GM12878 (cell line): Measurements from ENCODE around the gene AGBL4. TPM values are rescaled to one million over a fixed set of nuclear protein-coding genes. Genes with fewer than 3 reads are reported as not detected.

Source experiments
- ATAC-seq: fragments of 200-7000 bp; cut with Tn5 transposase; 3 replicates; pipeline ENCODE4 v1.9.1; 2020; ENCODE audit warnings: mild to moderate bottlenecking, moderate library complexity
- BruUV-seq: library from RNA; stranded (reverse); fragments of 400-500 nt; replicated peaks from 2 replicates; lab custom pipeline; 2021; lab: Mats Ljungman, UMichigan
- CTCF ChIA-PET: fragments of 300-600 bp; sonication (Branson Sonifier 250); formaldehyde crosslinking; extraction: SDS; loops from one replicate; lab custom pipeline; 2021; ENCODE audit warnings: inconsistent platforms; lab: Yijun Ruan, JAX
- POLR2A ChIA-PET: fragments of 350-600 bp; formaldehyde crosslinking; extraction: SDS; loops from one replicate; lab custom pipeline; 2021; ENCODE audit warnings: inconsistent platforms; lab: Charles Lee
- RAD21 ChIA-PET: fragments of 300-600 bp; sonication (Branson Sonifier 250); formaldehyde crosslinking; loops from one replicate; lab custom pipeline; 2023; ENCODE audit warnings: antibody characterized with exemption; ENCODE audit not compliant: unreplicated experiment; lab: Charles Lee
- SMC1A ChIA-PET: fragments of 300-600 bp; sonication (Branson Sonifier 250); formaldehyde crosslinking; loops from one replicate; lab custom pipeline; 2023; ENCODE audit not compliant: unreplicated experiment, uncharacterized antibody; lab: Charles Lee
- DNase-seq: peaks from one replicate; pipeline ENCODE4 v3.0.0-alpha.2; 2011; ENCODE audit warnings: low read depth, low spot score
- FAIRE-seq: peaks from 3 replicates; lab custom pipeline; 2011; peaks lifted over from hg19 to GRCh38; lab: Jason Lieb, UNC
- H2AFZ ChIP-seq: 2 replicates; pipeline ENCODE4 v1.6.0; 2011; ENCODE audit warnings: low read depth, low read length, control low read depth; ENCODE audit not compliant: control insufficient read depth
- H3K27ac ChIP-seq: 2 replicates; pipeline ENCODE4 v1.5.1; 2011; ENCODE audit warnings: control low read depth; ENCODE audit not compliant: control insufficient read depth, insufficient read depth
- H3K27me3 ChIP-seq, 2 experiments: replicated peaks in 1 of 2; 2 replicates each; pipeline versions ENCODE4 v1.6.0 to v1.6.1; 2011; ENCODE audit warnings: low read length in 1 of 2; ENCODE audit not compliant: control insufficient read depth in 2 of 2, insufficient read depth in 2 of 2
- H3K36me3 ChIP-seq, 2 experiments: 2 replicates each; pipeline ENCODE4 v1.5.1; 2011; ENCODE audit warnings: low read length in 1 of 2; ENCODE audit not compliant: control insufficient read depth in 2 of 2, insufficient read depth in 2 of 2
- H3K4me1 ChIP-seq: 2 replicates; pipeline ENCODE4 v1.6.1; 2011; ENCODE audit warnings: mild to moderate bottlenecking, low read length, moderate library complexity, mixed read lengths; ENCODE audit not compliant: control insufficient read depth, insufficient read depth
- H3K4me2 ChIP-seq: 2 replicates; pipeline ENCODE4 v1.6.0; 2011; ENCODE audit warnings: control low read depth; ENCODE audit not compliant: control insufficient read depth, insufficient read depth
- H3K4me3 ChIP-seq: fragments of 200-600 bp; sonication (generic); 2 replicates; pipeline ENCODE4 v1.5.1; 2016
- H3K79me2 ChIP-seq: 2 replicates; pipeline ENCODE4 v1.6.0; 2011; ENCODE audit warnings: low read length; ENCODE audit not compliant: control insufficient read depth, insufficient read depth
- H3K9ac ChIP-seq: 2 replicates; pipeline ENCODE4 v1.8.0; 2011; ENCODE audit warnings: low read length, control low read depth, mixed read lengths; ENCODE audit not compliant: control insufficient read depth, insufficient read depth
- H3K9me3 ChIP-seq: replicated peaks from 3 replicates; pipeline ENCODE4 v1.5.1; 2011; ENCODE audit warnings: mild to moderate bottlenecking, low read length; ENCODE audit not compliant: control insufficient read depth, insufficient read depth
- H4K20me1 ChIP-seq: 2 replicates; pipeline ENCODE4 v1.6.0; 2011; ENCODE audit not compliant: control insufficient read depth, insufficient read depth
- ATF2 ChIP-seq: IDR thresholded peaks from 2 replicates; pipeline ENCODE4 v1.6.1; 2012; ENCODE audit warnings: low read length, inconsistent platforms
- BMI1 ChIP-seq: fragments of 450-650 bp; IDR thresholded peaks from 2 replicates; pipeline ENCODE4 v1.6.1; 2016; ENCODE audit warnings: mild to moderate bottlenecking, moderate library complexity, borderline replicate concordance
- E2F4 ChIP-seq: IDR thresholded peaks from 2 replicates; pipeline ENCODE4 v1.6.1; 2012; ENCODE audit warnings: low read depth, low read length, improper control_type of control experiment
- E4F1 ChIP-seq: fragments of 450-650 bp; IDR thresholded peaks from 2 replicates; pipeline ENCODE4 v1.6.1; 2018; ENCODE audit warnings: borderline replicate concordance, mild to moderate bottlenecking; ENCODE audit not compliant: partially characterized antibody
- MXI1 ChIP-seq: fragments of 150-350 bp; IDR thresholded peaks from 2 replicates; pipeline ENCODE4 v1.6.1; 2011; ENCODE audit warnings: low read depth, mild to moderate bottlenecking, inconsistent platforms, low read length, improper control_type of control experiment
- NFXL1 ChIP-seq: fragments of 450-650 bp; IDR thresholded peaks from 2 replicates; pipeline ENCODE4 v1.6.1; 2017; ENCODE audit warnings: antibody characterized with exemption, mild to moderate bottlenecking, borderline replicate concordance
- NR2F1 ChIP-seq: fragments of 450-650 bp; conservative IDR thresholded peaks from 2 replicates; pipeline ENCODE4 v1.6.1; 2017; ENCODE audit warnings: mild to moderate bottlenecking
- PRDM15 ChIP-seq: fragments of 450-650 bp; formaldehyde crosslinking; IDR thresholded peaks from 2 replicates; pipeline ENCODE4 v1.4.0; 2020; ENCODE audit warnings: mild to moderate bottlenecking, moderate library complexity
- RAD21 ChIP-seq: IDR thresholded peaks from 2 replicates; pipeline ENCODE4 v1.6.1; 2011; ENCODE audit warnings: mild to moderate bottlenecking, low read depth, low read length, moderate library complexity; ENCODE audit not compliant: insufficient read depth
- SMAD5 ChIP-seq: IDR thresholded peaks from 2 replicates; pipeline ENCODE4 v1.6.1; 2016; ENCODE audit warnings: antibody characterized with exemption, low read depth
- SMC3 ChIP-seq: IDR thresholded peaks from 2 replicates; pipeline ENCODE4 v1.6.1; 2011; ENCODE audit warnings: low read length, improper control_type of control experiment, borderline replicate concordance
- TCF12 ChIP-seq: IDR thresholded peaks from 2 replicates; pipeline ENCODE4 v1.6.1; 2011; ENCODE audit warnings: low read depth, mild to moderate bottlenecking, low read length
- ZNF24 ChIP-seq: fragments of 450-650 bp; IDR thresholded peaks from 2 replicates; pipeline ENCODE4 v1.6.1; 2017; ENCODE audit warnings: antibody characterized with exemption, mild to moderate bottlenecking
- WGBS: methylation state at CpG from one replicate; pipeline ENCODE4 v1.1.6; 2016; ENCODE audit warnings: low lambda C conversion rate; ENCODE audit not compliant: insufficient replicate concordance, insufficient coverage; ENCODE audit errors: missing lambda C conversion rate; 5-methylcytosine and 5-hydroxymethylcytosine counted together
- in situ Hi-C: fragments of 300-500 bp; cut with MboI; formaldehyde crosslinking; loops from 9 replicates; pipeline ENCODE4 v1.14.3; 2018; ENCODE audit warnings: mixed read lengths
- intact Hi-C: fragments of 100-400 bp; cut with micrococcal nuclease; formaldehyde crosslinking; loops from one replicate; pipeline ENCODE4 v1.14.2; 2022; ENCODE audit not compliant: unreplicated experiment
- polyA plus RNA-seq, 11 experiments: library from polyadenylated mRNA; depleted of rRNA in 4 of 11; unstranded in 6 of 11; stranded (reverse) in 5 of 11; fragments of >200 nt; fragmentation: Nextera tagmentation in 4 of 11; fragmentation: Illumina TruSeq in 1 of 11; extraction: Ambion mirVana in 4 of 11; extraction: Trizol in 1 of 11; gene quantifications; 1 replicate in 1 of 11; 2 replicates in 10 of 11; pipeline versions ENCODE4 v1.2.1 to v1.2.3, GENCODE V29; 2011 to 2016; ENCODE audit warnings: inconsistent platforms in 2 of 11, missing spikeins in 2 of 11, low read depth in 1 of 11
- total RNA-seq, 4 experiments: library from RNA; depleted of rRNA in 3 of 4; stranded (reverse); fragments of >200 nt in 3 of 4; fragmentation: Illumina TruSeq in 1 of 4; extraction: Trizol in 1 of 4; gene quantifications; 2 replicates each; pipeline versions ENCODE4 v1.2.1 to v1.2.3, GENCODE V29; 2013 to 2021

AGBL4 gene
- total and polyA plus RNA-seq, 10 of the 15 experiments (the other 5 are each of a cell fraction or from before 2014, with no cell fraction given), result 0.31 TPM; not detected in 9

DNA sequence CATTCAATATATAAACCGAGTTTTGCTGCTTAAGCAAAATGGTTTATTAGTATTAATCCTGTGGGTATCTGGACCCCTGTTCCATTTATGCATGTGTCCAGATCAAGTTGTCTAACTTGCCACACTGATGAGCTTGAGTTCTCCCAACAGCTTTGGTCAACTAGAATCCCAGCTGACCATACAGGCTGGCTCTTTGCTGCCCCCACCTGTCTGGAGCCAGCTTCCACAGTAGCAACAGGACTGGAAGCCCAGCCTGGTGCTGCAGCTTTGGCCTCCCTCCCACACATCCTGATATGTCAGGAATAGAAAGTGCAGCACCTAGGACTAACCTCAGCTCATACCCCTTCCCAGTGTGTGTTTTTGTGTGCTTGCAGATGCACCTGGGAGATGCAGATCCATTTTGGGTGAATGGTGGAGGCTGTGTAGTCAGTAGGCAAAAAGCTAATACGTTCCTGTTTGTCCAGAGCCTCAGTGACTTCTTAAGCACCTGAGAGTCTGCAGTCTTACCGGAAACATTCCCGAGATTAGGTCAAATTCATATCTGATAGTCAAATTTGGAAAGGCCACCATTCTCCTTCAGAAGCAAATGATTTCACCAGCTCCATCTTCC, 1206.1 kb downstream of the AGBL4 start:
- H3K27ac ChIP-seq, result no peak overlapping the region
- H3K4me3 ChIP-seq, result no peak overlapping the region
- POLR2A ChIA-PET, result interaction anchor here (0.6 kb wide), 1 partner anchor 140 kb away, joined by 3 read pairs; no protein-coding TSS in a partner anchor
- no peak overlapping the region for H3K9ac ChIP-seq
- no peaks in the 10 kb centered on the region for H3K4me1 ChIP-seq
- 33% methylated on average over 4 of the region's 4 CpGs for WGBS
- in situ Hi-C loops, result no loop called here
- no peaks in the 10 kb centered on the region for H4K20me1 ChIP-seq
- no TSS peak for BruUV-seq
- intact Hi-C loops, result loop anchor here (1.0 to 5.0 kb wide), 4 partner anchors 120 to 265 kb away; no protein-coding TSS in a partner anchor
- no peak for DNase-seq
- SMC1A ChIA-PET, result interaction anchor here (0.8 to 1.7 kb wide), 5 partner anchors 45 to 464 kb away, joined by 3 to 22 read pairs (median 3); no protein-coding TSS in a partner anchor
- peak; percentile 31 for FAIRE-seq
- H3K4me2 ChIP-seq, result no peak overlapping the region
- peak; percentile 83 for ATAC-seq
- H2AFZ ChIP-seq, result no peak overlapping the region
- no peaks in the 10 kb centered on the region for H3K79me2 ChIP-seq
- CTCF ChIA-PET, result interaction anchor here (0.7 to 3.5 kb wide), 13 partner anchors 9 to 266 kb away, joined by 3 to 77 read pairs (median 4); no protein-coding TSS in a partner anchor
- RAD21 ChIA-PET, result interaction anchor here (1.2 to 1.5 kb wide), 2 partner anchors 122 to 139 kb away, joined by 4 to 37 read pairs; no protein-coding TSS in a partner anchor
- no peaks in the 10 kb centered on the region for H3K36me3 ChIP-seq
- H3K9me3 ChIP-seq, result no peaks in the 10 kb centered on the region
- H3K27me3 ChIP-seq, result no peaks in the 10 kb centered on the region
- TF ChIP-seq SMAD5, result no peak
- TF ChIP-seq PRDM15 (CRISPR knock-in tag), result no peak
- TF ChIP-seq SMC3, result peak; percentile 68
- no peak for TF ChIP-seq MXI1
- peak; percentile 81 for TF ChIP-seq RAD21
- TF ChIP-seq NFXL1, result no peak
- no peak for TF ChIP-seq NR2F1
- no peak for TF ChIP-seq E2F4
- TF ChIP-seq E4F1, result no peak
- no peak for TF ChIP-seq ATF2
- no peak for TF ChIP-seq BMI1
- TF ChIP-seq ZNF24, result no peak
- TF ChIP-seq TCF12, result no peak
